Progenitor cell of endocrine pancreas (in vitro differentiated cells): Measurements from ENCODE around the gene IL16. TPM values are rescaled to one million over a fixed set of nuclear protein-coding genes. Genes with fewer than 3 reads are reported as not detected.

ENCODE experiments used
- DNase-seq: peaks from one replicate; pipeline ENCODE4 v3.0.0; 2021; ENCODE audit warnings: low spot score; ENCODE audit not compliant: unreplicated experiment
- H3K27ac Mint-ChIP-seq: 2 replicates; pipeline ENCODE4 v1.8.0; 2021; ENCODE audit warnings: mild to moderate bottlenecking, moderate library complexity, mixed read lengths
- H3K27me3 Mint-ChIP-seq: 2 replicates; pipeline ENCODE4 v1.8.0; 2021; ENCODE audit warnings: mixed read lengths
- H3K36me3 Mint-ChIP-seq: 2 replicates; pipeline ENCODE4 v1.8.0; 2022; ENCODE audit warnings: mixed read lengths; ENCODE audit not compliant: insufficient read depth
- H3K4me1 Mint-ChIP-seq: 2 replicates; pipeline ENCODE4 v1.8.0; 2021; ENCODE audit warnings: low read depth, mixed read lengths
- H3K4me3 Mint-ChIP-seq: 2 replicates; pipeline ENCODE4 v1.8.0; 2021; ENCODE audit warnings: low read depth, mild to moderate bottlenecking, moderate library complexity, mixed read lengths
- H3K9me3 Mint-ChIP-seq: 2 replicates; pipeline ENCODE4 v1.8.0; 2021; ENCODE audit warnings: low read depth, mixed read lengths
- total RNA-seq: library from RNA; stranded (reverse); gene quantifications from 2 replicates; pipeline ENCODE4 v1.2.1, GENCODE V29; 2021
- TF ChIP-seq, protein P1 (sequence below): fragments of 200-600 bp; sonication (generic); IDR thresholded peaks from one replicate; pipeline ENCODE4 v1.5.0; 2021; ENCODE audit warnings: antibody characterized with exemption, mild to moderate bottlenecking; ENCODE audit not compliant: unreplicated experiment

The IL16 gene
- total RNA-seq, 1 donor from 2014 or later: 0.38 TPM

DNA sequence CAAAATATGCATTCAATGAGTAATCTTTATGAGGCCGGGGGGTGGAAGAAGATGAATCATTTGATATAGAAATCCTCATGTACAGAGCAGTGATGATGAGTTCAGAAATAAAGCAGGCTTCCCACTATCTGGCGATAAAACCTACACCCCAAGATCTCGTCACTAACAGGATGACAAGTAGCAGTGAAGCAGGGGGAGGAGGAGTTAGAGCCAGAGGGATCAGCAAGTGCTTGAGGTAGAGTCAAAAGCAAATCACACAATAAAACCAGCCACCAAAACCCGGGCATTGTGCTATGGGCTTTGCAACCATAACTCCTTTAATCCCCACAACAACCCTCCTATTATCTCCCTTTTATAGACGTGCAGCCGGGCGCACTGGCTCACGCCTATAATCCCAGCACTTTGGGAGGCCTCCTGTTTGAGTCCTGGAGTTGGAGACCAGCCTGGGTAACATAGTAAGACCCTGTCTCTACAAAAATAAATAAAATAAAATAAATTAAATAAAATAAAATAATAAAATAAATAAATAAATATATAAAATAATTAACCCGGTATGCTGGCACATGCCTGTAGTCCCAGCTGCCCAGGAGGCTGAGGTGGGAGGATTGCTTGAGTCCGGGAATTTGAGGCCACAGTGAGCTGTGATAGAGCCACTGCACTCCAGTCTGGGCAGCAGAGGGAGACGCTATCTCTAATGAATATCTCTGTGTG, 74.3 kb downstream of the IL16 start:
- TF ChIP-seq, protein P1, sequence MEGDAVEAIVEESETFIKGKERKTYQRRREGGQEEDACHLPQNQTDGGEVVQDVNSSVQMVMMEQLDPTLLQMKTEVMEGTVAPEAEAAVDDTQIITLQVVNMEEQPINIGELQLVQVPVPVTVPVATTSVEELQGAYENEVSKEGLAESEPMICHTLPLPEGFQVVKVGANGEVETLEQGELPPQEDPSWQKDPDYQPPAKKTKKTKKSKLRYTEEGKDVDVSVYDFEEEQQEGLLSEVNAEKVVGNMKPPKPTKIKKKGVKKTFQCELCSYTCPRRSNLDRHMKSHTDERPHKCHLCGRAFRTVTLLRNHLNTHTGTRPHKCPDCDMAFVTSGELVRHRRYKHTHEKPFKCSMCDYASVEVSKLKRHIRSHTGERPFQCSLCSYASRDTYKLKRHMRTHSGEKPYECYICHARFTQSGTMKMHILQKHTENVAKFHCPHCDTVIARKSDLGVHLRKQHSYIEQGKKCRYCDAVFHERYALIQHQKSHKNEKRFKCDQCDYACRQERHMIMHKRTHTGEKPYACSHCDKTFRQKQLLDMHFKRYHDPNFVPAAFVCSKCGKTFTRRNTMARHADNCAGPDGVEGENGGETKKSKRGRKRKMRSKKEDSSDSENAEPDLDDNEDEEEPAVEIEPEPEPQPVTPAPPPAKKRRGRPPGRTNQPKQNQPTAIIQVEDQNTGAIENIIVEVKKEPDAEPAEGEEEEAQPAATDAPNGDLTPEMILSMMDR: no peak
- Mint-ChIP-seq H3K4me3 (no peak overlapping the region), H3K36me3 (no peaks in the 10 kb centered on the region), H3K27me3 (peaks cover 17% of the 10 kb centered on the region), H3K4me1 (peaks cover 6% of the 10 kb centered on the region), H3K9me3 (no peaks in the 10 kb centered on the region), H3K27ac (no peak overlapping the region)
- DNase-seq: no peak

DNA sequence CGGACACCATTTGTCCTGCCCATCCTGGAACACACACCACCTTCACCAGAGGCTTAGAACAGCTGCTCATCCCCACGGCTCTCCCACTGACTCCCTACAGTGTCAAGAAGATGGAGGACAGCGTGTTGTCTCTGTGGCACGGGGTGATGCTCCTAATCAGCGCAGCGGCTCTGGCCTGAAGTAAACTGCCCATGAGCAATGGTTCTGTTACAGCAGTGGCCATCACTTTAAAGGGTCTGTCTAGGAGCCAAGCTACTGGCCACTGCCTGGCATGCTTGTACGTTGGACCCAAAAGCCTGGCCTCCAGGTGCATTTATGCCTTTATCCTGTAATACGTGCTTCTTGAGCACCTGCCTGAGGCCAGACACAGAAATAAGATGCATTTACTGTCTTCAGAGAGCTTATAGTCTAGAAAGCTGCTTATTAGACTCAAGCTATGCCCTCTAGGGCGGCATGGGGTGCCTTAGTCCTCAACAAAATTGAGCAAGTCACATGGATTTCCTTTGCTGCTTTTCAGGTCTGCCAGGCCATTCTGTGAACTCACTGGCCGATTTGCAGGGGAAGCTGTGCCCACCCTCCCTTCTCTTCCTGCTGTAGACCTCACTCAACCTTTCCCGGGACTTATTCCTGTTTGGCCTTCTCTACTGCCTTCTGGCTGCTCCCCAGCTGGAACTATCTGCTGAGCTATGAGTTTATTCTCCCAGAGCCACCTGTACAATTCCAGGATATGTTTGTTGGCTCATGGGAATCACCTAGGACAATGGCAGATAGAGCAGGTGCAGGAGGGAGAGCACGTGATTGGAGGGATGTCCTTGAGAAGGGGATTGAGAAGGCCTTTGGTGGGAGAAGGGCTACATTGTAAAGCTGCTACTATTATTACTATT, 75.3 kb downstream of the IL16 start:
- Mint-ChIP-seq H3K27me3 (peaks cover 14% of the 10 kb centered on the region), H3K27ac (no peak overlapping the region), H3K4me1 (peaks cover 4% of the 10 kb centered on the region), H3K4me3 (no peak overlapping the region), H3K9me3 (peaks cover 6% of the 10 kb centered on the region), H3K36me3 (peaks cover 2% of the 10 kb centered on the region)
- DNase-seq: no peak
- TF ChIP-seq, protein P1: no peak

DNA sequence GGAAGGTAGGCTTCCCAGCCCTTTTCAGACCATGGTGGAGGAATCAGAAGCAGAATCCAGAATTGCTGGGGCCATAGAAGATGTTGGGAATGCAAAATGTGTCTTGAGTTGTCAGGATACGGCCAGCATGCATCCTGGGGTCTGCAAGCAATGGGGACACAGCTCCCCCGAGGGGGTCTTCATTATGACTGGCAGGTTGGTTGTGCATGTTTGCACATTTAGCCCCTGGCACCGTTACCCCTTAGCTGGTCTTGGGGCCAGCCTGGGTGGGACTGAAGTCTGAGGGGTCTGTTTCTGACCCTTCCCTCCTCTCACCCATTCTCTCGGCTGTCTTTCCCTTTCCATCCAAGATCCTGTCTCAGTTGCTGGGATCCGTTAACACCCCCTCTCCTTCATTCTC, 76.5 kb downstream of the IL16 start:
- peaks cover 3% of the 10 kb centered on the region for H3K36me3 Mint-ChIP-seq
- H3K27me3 Mint-ChIP-seq: peaks cover 2% of the 10 kb centered on the region
- H3K9me3 Mint-ChIP-seq: peaks cover 7% of the 10 kb centered on the region
- no peak for DNase-seq
- peaks cover 4% of the 10 kb centered on the region for H3K4me1 Mint-ChIP-seq
- H3K4me3 Mint-ChIP-seq: no peak overlapping the region
- no peak overlapping the region for H3K27ac Mint-ChIP-seq
- TF ChIP-seq, protein P1: no peak

DNA sequence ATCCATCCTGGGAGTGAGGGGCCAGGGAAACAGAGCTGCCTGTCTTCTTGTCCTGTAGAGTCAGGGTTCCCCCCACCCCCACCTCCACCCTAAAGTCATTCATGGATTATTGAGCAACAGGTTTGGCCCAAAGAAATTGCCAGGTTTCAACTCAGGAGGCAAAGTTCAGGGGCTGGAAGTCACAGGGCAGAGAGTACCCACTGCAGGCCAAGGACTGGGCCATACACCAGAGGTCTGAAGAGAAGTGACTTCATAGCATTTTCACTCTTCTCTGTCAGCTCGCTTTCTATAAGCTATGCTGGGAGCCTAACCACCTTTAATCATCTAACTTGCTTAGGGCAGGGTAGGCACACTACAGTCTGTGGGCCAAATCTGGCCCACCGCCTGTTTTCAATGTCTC, 77.2 kb downstream of the IL16 start:
- peaks cover 7% of the 10 kb centered on the region for H3K9me3 Mint-ChIP-seq
- H3K27me3 Mint-ChIP-seq: peaks cover 2% of the 10 kb centered on the region
- TF ChIP-seq, protein P1: no peak
- DNase-seq: no peak
- peaks cover 3% of the 10 kb centered on the region for H3K36me3 Mint-ChIP-seq
- no peak overlapping the region for H3K4me3 Mint-ChIP-seq
- no peak overlapping the region for H3K27ac Mint-ChIP-seq
- peaks cover 4% of the 10 kb centered on the region for H3K4me1 Mint-ChIP-seq

DNA sequence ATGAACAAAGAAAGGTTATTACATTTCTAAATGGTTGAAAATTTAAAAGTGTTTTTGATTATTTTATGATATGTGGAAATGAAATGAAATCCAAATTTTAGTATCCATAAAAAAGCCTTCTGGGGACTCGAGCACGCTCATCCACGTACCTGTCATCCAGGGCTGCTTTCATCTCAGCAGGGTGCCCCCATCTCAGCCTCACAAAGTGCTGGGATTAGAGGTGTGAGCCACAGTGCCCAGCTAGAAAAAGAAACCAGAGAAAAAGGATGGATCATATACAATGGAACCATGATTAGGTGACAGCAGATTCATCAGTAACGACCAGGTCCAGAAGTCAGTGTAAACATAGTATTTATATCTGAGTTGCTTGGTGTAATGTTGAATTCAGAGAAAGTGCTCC, 77.6 kb downstream of the IL16 start:
- no peak for DNase-seq
- Mint-ChIP-seq H3K27ac (no peak overlapping the region), H3K4me1 (peaks cover 4% of the 10 kb centered on the region), H3K4me3 (no peak overlapping the region), H3K9me3 (peaks cover 7% of the 10 kb centered on the region), H3K36me3 (peaks cover 3% of the 10 kb centered on the region), H3K27me3 (peaks cover 2% of the 10 kb centered on the region)
- TF ChIP-seq, protein P1: no peak
